T-helper 2 cell treated with Interferon-gamma antibody and Interleukin-4, amounts not matched to agents 5 μg/mL and 100 μg/mL, for 36 hours (primary cell): ENCODE data around the gene RTEL1.
"Not testable (repeated sequence)": the region's sequence is repeated elsewhere in the genome, so short reads cannot be mapped to it uniquely, and the experiment has no call there.

Experiments
- DNase-seq: peaks from one replicate; pipeline ENCODE4 v3.0.0; 2021; ENCODE audit warnings: low spot score
- H3K27ac Mint-ChIP-seq: one replicate; pipeline ENCODE4 v1.8.0; 2021; ENCODE audit warnings: mild to moderate bottlenecking, mixed read lengths
- H3K27me3 Mint-ChIP-seq: one replicate; pipeline ENCODE4 v1.8.0; 2021; ENCODE audit warnings: low read depth, mixed read lengths
- H3K36me3 Mint-ChIP-seq: one replicate; pipeline ENCODE4 v1.8.0; 2021; ENCODE audit warnings: low read depth, mixed read lengths
- H3K4me1 Mint-ChIP-seq: one replicate; pipeline ENCODE4 v1.8.0; 2021; ENCODE audit warnings: low read depth, mixed read lengths
- H3K4me3 Mint-ChIP-seq: one replicate; pipeline ENCODE4 v1.8.0; 2022; ENCODE audit warnings: mild to moderate bottlenecking, moderate library complexity, mixed read lengths
- H3K9me3 Mint-ChIP-seq: one replicate; pipeline ENCODE4 v1.8.0; 2021; ENCODE audit warnings: mixed read lengths

Gene RTEL1, protein sequence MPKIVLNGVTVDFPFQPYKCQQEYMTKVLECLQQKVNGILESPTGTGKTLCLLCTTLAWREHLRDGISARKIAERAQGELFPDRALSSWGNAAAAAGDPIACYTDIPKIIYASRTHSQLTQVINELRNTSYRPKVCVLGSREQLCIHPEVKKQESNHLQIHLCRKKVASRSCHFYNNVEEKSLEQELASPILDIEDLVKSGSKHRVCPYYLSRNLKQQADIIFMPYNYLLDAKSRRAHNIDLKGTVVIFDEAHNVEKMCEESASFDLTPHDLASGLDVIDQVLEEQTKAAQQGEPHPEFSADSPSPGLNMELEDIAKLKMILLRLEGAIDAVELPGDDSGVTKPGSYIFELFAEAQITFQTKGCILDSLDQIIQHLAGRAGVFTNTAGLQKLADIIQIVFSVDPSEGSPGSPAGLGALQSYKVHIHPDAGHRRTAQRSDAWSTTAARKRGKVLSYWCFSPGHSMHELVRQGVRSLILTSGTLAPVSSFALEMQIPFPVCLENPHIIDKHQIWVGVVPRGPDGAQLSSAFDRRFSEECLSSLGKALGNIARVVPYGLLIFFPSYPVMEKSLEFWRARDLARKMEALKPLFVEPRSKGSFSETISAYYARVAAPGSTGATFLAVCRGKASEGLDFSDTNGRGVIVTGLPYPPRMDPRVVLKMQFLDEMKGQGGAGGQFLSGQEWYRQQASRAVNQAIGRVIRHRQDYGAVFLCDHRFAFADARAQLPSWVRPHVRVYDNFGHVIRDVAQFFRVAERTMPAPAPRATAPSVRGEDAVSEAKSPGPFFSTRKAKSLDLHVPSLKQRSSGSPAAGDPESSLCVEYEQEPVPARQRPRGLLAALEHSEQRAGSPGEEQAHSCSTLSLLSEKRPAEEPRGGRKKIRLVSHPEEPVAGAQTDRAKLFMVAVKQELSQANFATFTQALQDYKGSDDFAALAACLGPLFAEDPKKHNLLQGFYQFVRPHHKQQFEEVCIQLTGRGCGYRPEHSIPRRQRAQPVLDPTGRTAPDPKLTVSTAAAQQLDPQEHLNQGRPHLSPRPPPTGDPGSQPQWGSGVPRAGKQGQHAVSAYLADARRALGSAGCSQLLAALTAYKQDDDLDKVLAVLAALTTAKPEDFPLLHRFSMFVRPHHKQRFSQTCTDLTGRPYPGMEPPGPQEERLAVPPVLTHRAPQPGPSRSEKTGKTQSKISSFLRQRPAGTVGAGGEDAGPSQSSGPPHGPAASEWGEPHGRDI (N-terminal part only)

DNA sequence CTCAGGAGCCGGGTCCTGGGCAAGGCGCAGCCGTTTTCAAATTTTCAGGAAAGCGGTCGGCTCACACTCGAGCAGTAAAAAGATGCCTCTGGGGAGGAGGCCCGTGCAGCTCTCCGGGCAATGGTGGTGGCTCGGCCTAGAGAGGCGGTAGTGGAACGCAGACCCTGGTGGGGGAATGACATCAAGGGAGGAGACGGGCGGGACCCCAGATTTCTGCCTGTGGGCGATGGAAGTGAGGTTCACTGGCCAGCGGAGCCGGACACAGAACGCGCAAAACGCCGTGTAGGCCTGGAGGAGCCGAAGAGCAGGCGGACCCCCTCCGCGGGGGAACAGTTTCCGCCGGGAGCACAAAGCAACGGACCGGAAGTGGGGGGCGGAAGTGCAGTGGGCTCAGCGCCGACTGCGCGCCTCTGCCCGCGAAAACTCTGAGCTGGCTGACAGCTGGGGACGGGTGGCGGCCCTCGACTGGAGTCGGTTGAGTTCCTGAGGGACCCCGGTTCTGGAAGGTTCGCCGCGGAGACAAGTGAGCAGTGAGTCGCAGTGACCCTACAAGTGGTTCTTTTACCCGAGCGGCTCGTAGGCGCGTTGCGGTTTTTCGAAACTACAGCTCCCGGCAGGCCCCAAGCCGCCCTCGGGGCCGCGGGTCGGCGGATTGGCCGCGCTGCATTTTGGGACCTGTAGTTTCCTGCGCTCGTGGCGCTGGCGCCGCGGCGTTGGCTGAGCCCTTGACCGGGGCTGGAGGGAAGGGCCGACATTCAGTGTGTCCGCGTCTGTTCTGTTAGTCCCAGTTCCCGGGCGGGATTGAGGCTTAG, at the start of gene RTEL1:
Gene RTEL1 (plus strand): TSS at position 376 of the 812 bp plus-strand sequence. CDS start 1,091 bp downstream, outside the sequence.
- peaks cover 10% of the 10 kb centered on the region for H3K36me3 Mint-ChIP-seq
- H3K27ac Mint-ChIP-seq, result peak within 1 kb of the TSS; percentile 87
- peaks cover 8% of the 10 kb centered on the region for H3K27me3 Mint-ChIP-seq
- no peaks in the 10 kb centered on the region for H3K9me3 Mint-ChIP-seq
- peak within 1 kb of the TSS; percentile 96 for H3K4me3 Mint-ChIP-seq
- peaks cover 22% of the 10 kb centered on the region for H3K4me1 Mint-ChIP-seq
- DNase-seq, result peak; percentile 88

DNA sequence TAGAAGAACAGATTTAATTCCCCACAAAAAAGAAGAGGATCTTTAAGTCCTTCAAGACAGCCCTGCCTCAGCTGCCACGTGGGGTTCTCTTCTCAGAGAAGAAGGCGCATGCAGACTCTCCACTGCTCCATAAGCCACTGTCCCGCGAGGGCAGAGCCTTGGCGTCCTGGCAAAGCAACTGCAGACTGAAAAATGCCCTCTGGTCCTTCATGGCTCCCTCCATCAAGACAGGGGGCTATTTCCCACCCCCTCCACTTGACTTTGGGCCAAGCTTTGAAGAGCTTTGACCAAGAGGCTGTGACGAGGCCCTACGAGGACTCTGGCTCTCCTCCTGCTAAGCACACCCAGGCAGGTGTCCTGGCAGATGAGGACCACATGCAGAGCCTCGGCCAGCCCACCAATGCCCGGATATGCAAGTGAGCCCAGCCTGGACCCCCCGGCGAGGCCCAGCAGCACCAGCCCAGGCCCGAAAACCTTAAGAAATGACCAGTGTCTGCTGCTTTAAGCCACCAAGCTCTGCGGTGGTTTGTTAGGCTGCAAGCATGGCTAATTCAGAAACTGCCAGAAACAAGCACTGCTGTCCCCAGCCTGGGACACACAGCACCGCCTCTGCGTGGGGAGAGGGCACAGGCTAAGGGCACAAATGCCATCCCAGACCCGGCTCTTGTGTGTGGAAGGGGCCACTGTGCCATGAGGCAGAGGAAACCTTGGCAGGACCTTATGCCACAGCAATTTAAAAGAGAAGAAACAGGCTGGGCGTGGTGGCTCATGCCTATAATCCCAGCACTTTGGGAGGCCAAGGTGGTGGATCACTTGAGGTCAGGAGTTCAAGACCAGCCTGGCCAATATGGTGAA, 47.3 kb upstream of the RTEL1 start:
- Mint-ChIP-seq H3K27me3 (no peaks in the 10 kb centered on the region), H3K36me3 (peaks cover 34% of the 10 kb centered on the region), H3K27ac (no peak overlapping the region), H3K9me3 (no peaks in the 10 kb centered on the region), H3K4me1 (no peaks in the 10 kb centered on the region), H3K4me3 (no peak overlapping the region)
- no peak for DNase-seq

DNA sequence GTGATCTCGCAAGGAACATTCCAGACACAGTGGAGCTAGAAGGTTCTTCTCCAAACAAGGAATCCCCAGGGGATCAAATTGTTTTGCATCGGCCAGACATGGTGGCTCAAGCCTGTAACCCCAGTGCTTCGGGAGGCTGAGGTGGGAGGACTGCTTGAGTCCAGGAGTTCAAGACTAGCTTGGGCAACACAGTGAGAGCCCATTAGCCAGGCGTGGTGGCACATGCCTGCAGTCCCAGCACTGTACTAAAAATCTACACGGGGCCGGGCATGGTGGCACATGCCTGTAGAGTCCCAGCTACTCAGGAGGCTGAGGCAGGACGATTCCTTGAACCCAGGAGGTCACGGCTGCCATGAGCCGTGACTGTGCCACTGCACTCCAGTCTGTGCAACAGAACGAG, 46.5 kb upstream of the RTEL1 start:
- peaks cover 35% of the 10 kb centered on the region for H3K36me3 Mint-ChIP-seq
- H3K4me3 Mint-ChIP-seq, result no peak overlapping the region
- no peaks in the 10 kb centered on the region for H3K9me3 Mint-ChIP-seq
- H3K4me1 Mint-ChIP-seq, result no peaks in the 10 kb centered on the region
- no peak overlapping the region for H3K27ac Mint-ChIP-seq
- DNase-seq, result no peak
- no peaks in the 10 kb centered on the region for H3K27me3 Mint-ChIP-seq

DNA sequence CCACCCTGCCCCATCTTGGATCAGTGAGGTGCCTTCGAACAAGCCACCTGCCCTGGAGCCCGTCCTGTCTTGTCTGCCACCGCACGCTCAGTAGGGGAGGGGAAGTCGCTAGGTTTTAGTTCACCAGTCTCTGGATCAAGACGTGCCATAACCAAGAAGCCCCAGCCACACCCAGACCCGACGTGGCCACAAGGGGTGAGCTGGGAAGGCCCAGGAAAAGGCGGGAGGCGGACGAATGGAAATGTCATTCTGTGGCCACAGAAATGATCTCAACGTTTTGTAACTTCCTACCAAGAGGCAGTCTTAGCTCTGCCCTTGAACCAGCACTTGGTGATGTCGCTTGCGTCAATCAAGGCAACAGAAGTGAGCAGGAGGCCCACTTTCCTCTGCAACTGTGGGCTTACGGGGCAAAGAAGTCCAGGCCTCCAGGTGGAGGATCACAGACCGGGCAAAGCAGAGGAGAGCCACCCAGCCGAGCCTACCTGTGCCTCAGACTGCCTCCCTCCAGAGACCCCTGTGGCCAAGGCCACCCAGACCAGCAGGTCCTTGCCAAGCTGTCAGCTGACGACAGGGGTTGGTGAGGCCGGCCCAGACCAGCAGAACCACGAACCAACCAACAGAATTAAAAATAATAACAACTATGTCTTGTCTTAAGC, 45.7 kb upstream of the RTEL1 start:
- H3K4me1 Mint-ChIP-seq, result no peaks in the 10 kb centered on the region
- no peak overlapping the region for H3K27ac Mint-ChIP-seq
- H3K9me3 Mint-ChIP-seq, result no peaks in the 10 kb centered on the region
- H3K36me3 Mint-ChIP-seq, result peaks cover 35% of the 10 kb centered on the region
- H3K27me3 Mint-ChIP-seq, result no peaks in the 10 kb centered on the region
- H3K4me3 Mint-ChIP-seq, result no peak overlapping the region
- no peak for DNase-seq

DNA sequence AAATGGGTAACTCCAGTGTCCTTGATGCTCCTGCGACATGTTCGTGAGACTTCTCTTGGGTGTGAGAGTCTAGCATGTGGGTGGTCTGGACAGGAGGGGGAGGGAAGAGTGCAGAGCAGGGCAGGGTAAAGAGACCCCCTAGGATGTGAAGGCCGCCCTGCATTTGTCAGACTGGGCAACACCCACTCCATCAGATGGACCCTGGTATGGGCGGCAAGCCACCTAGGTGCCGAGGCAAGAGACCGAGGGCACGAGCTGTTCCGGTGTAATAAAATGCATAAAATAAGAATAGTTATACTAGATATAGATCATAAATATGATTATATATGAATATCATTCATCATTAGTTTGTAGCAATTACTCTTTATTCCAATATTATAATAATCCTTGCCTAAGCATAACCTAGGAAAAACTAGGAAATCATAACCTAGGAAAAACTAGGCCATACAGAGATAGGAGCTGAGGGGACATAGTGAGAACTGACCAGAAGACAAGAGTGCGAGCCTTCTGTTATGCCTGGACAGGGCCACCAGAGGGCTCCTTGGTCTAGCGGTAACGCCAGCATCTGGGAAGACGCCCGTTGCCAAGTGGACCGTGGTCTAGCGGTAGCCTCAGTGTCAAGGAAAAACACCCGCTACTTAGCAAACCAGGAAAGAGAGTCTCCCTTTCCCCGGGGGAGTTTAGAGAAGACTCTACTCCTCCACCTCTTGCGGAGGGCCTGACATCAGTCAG, 44.1 kb upstream of the RTEL1 start:
- H3K27ac Mint-ChIP-seq, H3K4me1 Mint-ChIP-seq, H3K4me3 Mint-ChIP-seq, H3K27me3 Mint-ChIP-seq, DNase-seq, H3K9me3 Mint-ChIP-seq: not testable (repeated sequence)
- peaks cover 39% of the 10 kb centered on the region for H3K36me3 Mint-ChIP-seq

DNA sequence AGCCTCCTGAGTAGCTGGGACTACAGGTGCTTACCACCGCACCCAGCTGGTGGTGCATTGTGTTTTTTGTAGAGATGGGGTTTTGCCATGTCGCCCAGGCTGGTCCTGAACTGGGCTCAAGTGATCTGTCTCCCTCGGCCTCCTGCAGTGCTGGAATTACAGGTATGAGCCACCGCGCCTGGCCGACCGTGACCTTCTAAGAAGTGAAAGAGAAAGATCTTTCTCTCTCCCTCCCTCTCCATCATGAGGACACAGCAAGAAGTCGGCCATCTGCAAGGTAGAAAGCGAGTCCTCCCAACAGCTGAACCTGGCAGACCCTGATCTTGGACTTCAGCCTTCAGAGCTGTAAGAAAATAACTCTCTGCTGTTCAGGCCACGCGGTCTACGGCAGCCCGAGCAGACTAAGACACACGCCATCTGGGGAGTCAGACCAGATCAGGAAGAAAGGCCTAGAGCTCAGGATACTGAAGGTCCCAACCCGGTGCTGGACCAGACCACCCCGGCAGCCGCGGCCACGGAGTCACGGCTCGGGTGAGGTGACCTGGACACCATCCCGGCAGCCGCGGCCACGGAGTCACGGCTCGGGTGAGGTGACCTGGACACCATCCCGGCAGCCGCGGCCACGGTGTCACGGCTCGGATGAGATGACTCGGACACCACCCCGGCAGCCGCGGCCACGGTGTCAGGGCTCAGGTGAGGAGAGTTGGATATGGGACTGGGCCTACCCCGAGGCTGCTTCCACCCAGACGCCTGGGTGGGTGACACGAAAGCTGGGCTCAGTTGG, 40.8 kb upstream of the RTEL1 start:
- H3K36me3 Mint-ChIP-seq, result peaks cover 38% of the 10 kb centered on the region
- no peak overlapping the region for H3K27ac Mint-ChIP-seq
- peaks cover 3% of the 10 kb centered on the region for H3K4me1 Mint-ChIP-seq
- H3K4me3 Mint-ChIP-seq, result no peak overlapping the region
- no peaks in the 10 kb centered on the region for H3K27me3 Mint-ChIP-seq
- no peaks in the 10 kb centered on the region for H3K9me3 Mint-ChIP-seq
- no peak for DNase-seq

DNA sequence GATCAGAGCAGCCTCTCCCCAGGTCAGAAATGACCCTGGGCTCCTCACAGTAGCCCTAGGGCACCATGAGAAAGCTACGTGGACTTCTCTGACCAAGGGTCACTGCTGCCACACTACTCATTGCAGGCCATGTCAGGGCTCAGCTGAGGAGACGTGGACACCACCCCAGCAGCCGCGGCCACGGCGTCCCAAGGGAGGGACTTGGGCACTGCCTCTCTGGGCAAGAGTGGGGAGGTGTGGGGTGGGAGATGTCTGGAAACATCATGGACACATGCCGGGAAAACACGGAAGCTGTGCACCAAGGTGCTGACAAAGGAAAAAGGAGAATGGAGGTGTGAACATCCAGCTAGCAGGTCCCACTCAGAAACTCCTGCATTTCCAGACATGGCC, 40.2 kb upstream of the RTEL1 start:
- no peak overlapping the region for H3K27ac Mint-ChIP-seq

DNA sequence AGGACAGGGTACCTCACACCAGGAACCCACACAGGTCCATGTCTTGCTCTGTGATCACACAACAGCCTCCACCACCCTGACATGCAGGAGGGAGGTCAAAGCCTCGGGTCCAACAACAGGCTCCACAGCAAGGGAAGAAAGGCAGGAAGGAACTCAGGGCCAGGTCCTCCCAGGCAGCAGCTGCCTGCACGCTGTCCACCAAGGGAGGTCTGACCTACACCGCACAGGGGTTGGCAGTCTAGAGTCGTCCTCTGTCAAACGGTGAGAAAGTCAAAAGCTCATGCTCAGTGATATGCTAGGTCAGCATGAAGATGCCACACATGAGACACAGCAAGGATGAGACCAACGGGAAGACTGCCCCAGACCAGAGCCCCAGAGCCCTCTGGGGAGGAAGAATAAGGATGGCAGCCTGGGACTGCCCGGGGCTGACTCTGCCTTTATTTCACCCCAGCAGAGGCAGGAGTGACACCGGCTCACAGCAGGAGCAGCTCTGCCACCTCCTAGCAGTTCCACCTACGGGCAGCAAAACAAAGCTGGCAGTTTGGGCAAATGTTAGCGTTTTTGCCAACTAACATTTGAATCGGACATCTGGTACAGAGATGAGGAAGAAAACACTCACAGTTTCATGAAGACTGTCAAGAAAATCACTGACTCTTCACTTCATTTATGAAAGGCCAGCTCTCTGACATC, 39.7 kb upstream of the RTEL1 start:
- no peaks in the 10 kb centered on the region for H3K9me3 Mint-ChIP-seq
- no peak for DNase-seq
- peaks cover 3% of the 10 kb centered on the region for H3K4me1 Mint-ChIP-seq
- H3K27me3 Mint-ChIP-seq, result no peaks in the 10 kb centered on the region
- H3K27ac Mint-ChIP-seq, result no peak overlapping the region
- no peak overlapping the region for H3K4me3 Mint-ChIP-seq
- peaks cover 36% of the 10 kb centered on the region for H3K36me3 Mint-ChIP-seq

More for the DNA sequence above, 40.2 kb upstream of the RTEL1 start:
- Mint-ChIP-seq H3K27me3 (no peaks in the 10 kb centered on the region), H3K4me3 (no peak overlapping the region), H3K9me3 (no peaks in the 10 kb centered on the region), H3K36me3 (peaks cover 39% of the 10 kb centered on the region), H3K4me1 (peaks cover 3% of the 10 kb centered on the region)
- no peak for DNase-seq

DNA sequence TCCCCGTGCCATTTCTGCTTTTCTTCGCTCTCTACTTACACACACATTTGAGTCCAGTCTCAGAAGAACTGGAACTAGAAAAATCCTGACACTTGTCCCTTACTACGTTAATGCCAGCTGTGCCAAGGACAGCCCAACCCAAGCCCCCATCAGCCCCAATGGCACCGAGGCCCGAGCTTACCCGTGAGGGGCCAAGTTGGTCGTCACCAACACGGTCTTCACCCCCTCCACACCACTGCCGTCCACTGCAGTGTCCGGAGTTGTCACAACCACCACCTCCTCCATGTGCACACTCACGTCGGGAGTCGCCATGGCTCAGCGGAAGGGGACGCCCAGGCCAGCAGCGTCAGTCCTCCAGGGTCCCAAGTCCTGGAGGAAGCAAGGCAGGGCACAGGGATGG, 39.0 kb upstream of the RTEL1 start:
- no peak overlapping the region for H3K4me3 Mint-ChIP-seq
- DNase-seq, result no peak
- H3K4me1 Mint-ChIP-seq, result peaks cover 3% of the 10 kb centered on the region
- H3K27ac Mint-ChIP-seq, result no peak overlapping the region
- H3K27me3 Mint-ChIP-seq, result no peaks in the 10 kb centered on the region
- peaks cover 33% of the 10 kb centered on the region for H3K36me3 Mint-ChIP-seq
- H3K9me3 Mint-ChIP-seq, result no peaks in the 10 kb centered on the region

DNA sequence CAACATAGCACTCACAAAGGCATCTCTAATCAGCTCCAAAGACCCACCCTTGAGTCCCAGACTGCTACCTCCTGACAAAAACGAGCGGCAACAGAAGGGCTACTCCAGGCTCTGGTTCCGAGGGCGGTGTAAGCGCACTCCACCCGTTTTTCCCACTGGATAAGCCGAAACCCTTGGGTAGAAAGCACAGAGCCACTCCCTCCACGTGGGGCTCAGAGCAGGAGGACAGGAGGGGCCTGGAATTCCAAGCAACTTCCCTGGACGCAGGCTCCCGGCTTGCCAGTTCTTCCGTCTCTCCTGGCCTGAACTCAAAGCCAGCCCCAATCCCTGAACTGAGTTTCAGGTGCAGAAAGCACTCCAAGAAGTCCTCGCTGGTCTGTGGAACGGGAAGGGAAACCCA, 38.6 kb upstream of the RTEL1 start:
- peaks cover 4% of the 10 kb centered on the region for H3K4me1 Mint-ChIP-seq
- no peak for DNase-seq
- no peak overlapping the region for H3K27ac Mint-ChIP-seq
- no peaks in the 10 kb centered on the region for H3K9me3 Mint-ChIP-seq
- no peaks in the 10 kb centered on the region for H3K27me3 Mint-ChIP-seq
- peaks cover 32% of the 10 kb centered on the region for H3K36me3 Mint-ChIP-seq
- H3K4me3 Mint-ChIP-seq, result no peak overlapping the region

DNA sequence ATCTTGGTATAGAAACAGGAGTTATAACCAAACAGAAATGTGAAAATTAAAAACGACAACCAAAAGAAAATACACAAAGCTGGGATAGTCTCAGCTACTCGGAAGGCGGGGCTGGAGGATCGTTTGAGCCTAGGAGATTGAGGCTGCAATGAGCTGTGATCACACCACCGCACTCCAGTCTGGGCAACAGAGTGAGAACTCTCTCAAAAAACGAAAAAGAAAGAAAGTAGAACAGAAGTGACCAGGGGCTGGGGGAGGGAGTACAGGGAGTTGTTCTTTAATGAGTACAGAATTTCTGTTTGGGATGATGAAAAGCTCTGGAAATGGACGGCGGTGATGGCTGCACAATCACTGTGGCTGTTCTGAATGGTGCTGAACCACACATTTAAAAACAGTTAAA, 37.1 kb upstream of the RTEL1 start:
- Mint-ChIP-seq H3K27me3 (no peaks in the 10 kb centered on the region), H3K36me3 (peaks cover 21% of the 10 kb centered on the region), H3K4me1 (peaks cover 9% of the 10 kb centered on the region), H3K27ac (peak overlapping the region; percentile 55), H3K9me3 (no peaks in the 10 kb centered on the region), H3K4me3 (no peak overlapping the region)
- DNase-seq, result no peak
